ENCODE measurements around the gene TNFSF10. TPM values are rescaled to one million over a fixed set of nuclear protein-coding genes. Genes with fewer than 3 reads are reported as not detected.

TNFSF10 gene
- total RNA-seq, 2 experiments from 2014 or later: 5.1 to 6.8 TPM

DNA sequence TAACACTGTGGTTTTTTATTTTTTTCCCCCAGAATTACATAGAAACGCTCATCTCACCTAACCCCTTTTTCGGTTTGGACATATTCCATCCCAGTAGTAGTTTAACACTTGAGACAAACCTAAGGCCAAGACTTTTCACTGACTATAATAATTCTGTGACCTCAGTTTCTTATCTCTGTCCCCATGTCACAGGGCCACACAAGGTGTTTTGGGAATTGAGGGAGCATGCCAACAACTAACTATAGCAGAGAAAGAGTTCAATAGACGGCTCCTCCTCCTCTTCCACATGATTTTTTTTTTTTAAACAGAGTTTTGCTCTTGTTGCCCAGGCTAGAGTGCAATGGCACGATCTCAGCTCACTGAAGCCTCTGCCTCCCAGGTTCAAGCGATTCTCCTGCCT is 47.5 kb downstream of the TNFSF10 start:
- no peak overlapping the region for H3K27ac ChIP-seq (ENCODE audit: low read depth, low read length, poor library complexity, severe bottlenecking)
- no peaks in the 10 kb centered on the region for H4K20me1 ChIP-seq (ENCODE audit: insufficient read depth, low read length)
- no peak overlapping the region for H3K4me2 ChIP-seq (ENCODE audit: low read length)
- no TSS peak for BruUV-seq (replicated peaks)
- H3K4me3 ChIP-seq (ENCODE audit: low read depth, low read length, poor library complexity, severe bottlenecking): no peak overlapping the region
- ChIA-PET POLR2A (interaction anchor here (0.6 kb wide), 1 partner anchor 12 kb away, joined by 3 read pairs; no protein-coding TSS in a partner anchor), CTCF (ENCODE audit: unreplicated experiment) (no interaction called here)
- H3K9me3 ChIP-seq (ENCODE audit: low read length): no peaks in the 10 kb centered on the region
- H3K79me2 ChIP-seq (ENCODE audit: insufficient read depth, low read depth, low read length): no peaks in the 10 kb centered on the region
- TF ChIP-seq, protein P1, sequence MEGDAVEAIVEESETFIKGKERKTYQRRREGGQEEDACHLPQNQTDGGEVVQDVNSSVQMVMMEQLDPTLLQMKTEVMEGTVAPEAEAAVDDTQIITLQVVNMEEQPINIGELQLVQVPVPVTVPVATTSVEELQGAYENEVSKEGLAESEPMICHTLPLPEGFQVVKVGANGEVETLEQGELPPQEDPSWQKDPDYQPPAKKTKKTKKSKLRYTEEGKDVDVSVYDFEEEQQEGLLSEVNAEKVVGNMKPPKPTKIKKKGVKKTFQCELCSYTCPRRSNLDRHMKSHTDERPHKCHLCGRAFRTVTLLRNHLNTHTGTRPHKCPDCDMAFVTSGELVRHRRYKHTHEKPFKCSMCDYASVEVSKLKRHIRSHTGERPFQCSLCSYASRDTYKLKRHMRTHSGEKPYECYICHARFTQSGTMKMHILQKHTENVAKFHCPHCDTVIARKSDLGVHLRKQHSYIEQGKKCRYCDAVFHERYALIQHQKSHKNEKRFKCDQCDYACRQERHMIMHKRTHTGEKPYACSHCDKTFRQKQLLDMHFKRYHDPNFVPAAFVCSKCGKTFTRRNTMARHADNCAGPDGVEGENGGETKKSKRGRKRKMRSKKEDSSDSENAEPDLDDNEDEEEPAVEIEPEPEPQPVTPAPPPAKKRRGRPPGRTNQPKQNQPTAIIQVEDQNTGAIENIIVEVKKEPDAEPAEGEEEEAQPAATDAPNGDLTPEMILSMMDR (conservative IDR thresholded peaks at IDR 0.05; ENCODE audit: low read length): no peak
- TF ChIP-seq EZH2phosphoT487 (IDR thresholded peaks at IDR 0.05; ENCODE audit: borderline replicate concordance, low read depth, low read length): no peak
- no peaks in the 10 kb centered on the region for H3K9me2 ChIP-seq (ENCODE audit: insufficient read depth, low read length)
- DNase-seq (ENCODE audit: low spot score): no peak
- H3K4me1 ChIP-seq (ENCODE audit: insufficient read depth, low read length, poor library complexity, severe bottlenecking): no peaks in the 10 kb centered on the region
- intact Hi-C loops (cut with micrococcal nuclease; ENCODE audit: unreplicated experiment): loop anchor here (5.0 kb wide), 3 partner anchors 133 to 828 kb away; no protein-coding TSS in a partner anchor
- no peaks in the 10 kb centered on the region for H3K36me3 ChIP-seq (ENCODE audit: insufficient read depth, low read length)
- H2AFZ ChIP-seq (ENCODE audit: low read length): no peak overlapping the region

DNA sequence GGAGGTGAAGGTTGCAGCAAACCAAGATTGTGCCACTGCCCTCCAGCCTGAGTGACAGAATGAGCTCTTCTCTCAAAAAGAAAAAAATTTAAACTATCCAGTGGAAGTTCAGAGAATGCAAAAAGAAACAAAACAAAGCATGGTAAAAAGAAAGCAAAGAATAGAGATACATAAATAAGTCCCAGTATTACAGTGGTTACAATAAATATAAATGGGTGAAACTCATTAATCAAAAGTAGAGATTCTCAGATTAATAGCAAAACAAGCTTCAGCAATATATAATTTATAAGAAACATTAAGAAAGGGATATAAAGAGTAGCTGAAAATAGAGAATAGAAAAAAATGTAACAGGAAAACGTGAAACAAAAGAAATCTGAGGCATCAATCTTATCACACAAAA is 51.3 kb downstream of the TNFSF10 start:
- no peaks in the 10 kb centered on the region for H3K9me3 ChIP-seq (ENCODE audit: low read length)
- intact Hi-C loops (cut with micrococcal nuclease; ENCODE audit: unreplicated experiment): no loop called here
- CTCF ChIA-PET (ENCODE audit: unreplicated experiment): no interaction called here

DNA sequence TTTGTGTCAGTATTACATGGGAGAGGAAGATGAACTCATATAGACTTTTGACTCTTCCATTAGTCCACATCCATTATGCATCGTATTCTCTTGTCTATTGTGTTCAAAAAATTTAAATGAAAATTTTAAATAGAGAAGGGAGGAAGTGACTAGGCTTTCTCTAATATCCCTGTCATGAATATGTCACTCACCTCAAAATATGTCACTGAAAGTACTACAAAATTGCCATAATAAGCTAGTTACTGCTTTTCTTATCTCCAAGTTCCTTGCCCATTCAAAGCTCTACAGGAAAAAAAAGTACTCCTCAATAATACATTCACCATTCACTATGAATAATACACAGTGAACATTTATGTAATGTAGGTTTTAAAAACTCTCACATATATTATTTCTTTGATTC is 52.6 kb downstream of the TNFSF10 start:
- no peaks in the 10 kb centered on the region for H3K4me1 ChIP-seq (ENCODE audit: insufficient read depth, low read length, poor library complexity, severe bottlenecking)

More for the DNA sequence above, 51.3 kb downstream of the TNFSF10 start:
- no peak overlapping the region for H3K4me3 ChIP-seq (ENCODE audit: low read depth, low read length, poor library complexity, severe bottlenecking)
- BruUV-seq (replicated peaks): no TSS peak
- no peaks in the 10 kb centered on the region for H3K79me2 ChIP-seq (ENCODE audit: insufficient read depth, low read depth, low read length)
- H4K20me1 ChIP-seq (ENCODE audit: insufficient read depth, low read length): no peaks in the 10 kb centered on the region
- no peaks in the 10 kb centered on the region for H3K36me3 ChIP-seq (ENCODE audit: insufficient read depth, low read length)
- TF ChIP-seq, protein P1 (conservative IDR thresholded peaks at IDR 0.05; ENCODE audit: low read length): no peak
- no peak for TF ChIP-seq EZH2phosphoT487 (IDR thresholded peaks at IDR 0.05; ENCODE audit: borderline replicate concordance, low read depth, low read length)
- H3K9me2 ChIP-seq (ENCODE audit: insufficient read depth, low read length): no peaks in the 10 kb centered on the region
- no peaks in the 10 kb centered on the region for H3K4me1 ChIP-seq (ENCODE audit: insufficient read depth, low read length, poor library complexity, severe bottlenecking)
- H2AFZ ChIP-seq (ENCODE audit: low read length): no peak overlapping the region
- POLR2A ChIA-PET: no interaction called here
- H3K4me2 ChIP-seq (ENCODE audit: low read length): no peak overlapping the region
- H3K27ac ChIP-seq (ENCODE audit: low read depth, low read length, poor library complexity, severe bottlenecking): no peak overlapping the region
- no peak for DNase-seq (ENCODE audit: low spot score)

More for the DNA sequence above, 52.6 kb downstream of the TNFSF10 start:
- intact Hi-C loops (cut with micrococcal nuclease; ENCODE audit: unreplicated experiment): no loop called here
- Histone ChIP-seq H3K79me2 (ENCODE audit: insufficient read depth, low read depth, low read length) (no peaks in the 10 kb centered on the region), H4K20me1 (ENCODE audit: insufficient read depth, low read length) (no peaks in the 10 kb centered on the region), H2AFZ (ENCODE audit: low read length) (no peak overlapping the region), H3K4me2 (ENCODE audit: low read length) (no peak overlapping the region), H3K4me3 (ENCODE audit: low read depth, low read length, poor library complexity, severe bottlenecking) (no peak overlapping the region), H3K9me3 (ENCODE audit: low read length) (no peaks in the 10 kb centered on the region), H3K36me3 (ENCODE audit: insufficient read depth, low read length) (no peaks in the 10 kb centered on the region), H3K27ac (ENCODE audit: low read depth, low read length, poor library complexity, severe bottlenecking) (no peak overlapping the region), H3K9me2 (ENCODE audit: insufficient read depth, low read length) (no peaks in the 10 kb centered on the region)
- BruUV-seq (replicated peaks): no TSS peak
- POLR2A ChIA-PET: no interaction called here
- TF ChIP-seq EZH2phosphoT487 (IDR thresholded peaks at IDR 0.05; ENCODE audit: borderline replicate concordance, low read depth, low read length): no peak
- TF ChIP-seq, protein P1 (conservative IDR thresholded peaks at IDR 0.05; ENCODE audit: low read length): no peak
- CTCF ChIA-PET (ENCODE audit: unreplicated experiment): no interaction called here
- DNase-seq (ENCODE audit: low spot score): no peak

Data from OCI-LY7 (cell line).